HepG2 (cell line): ENCODE results near the gene ACTL8.

Experiments used
- KDM4B ChIP-seq: sonication (generic); formaldehyde crosslinking; IDR thresholded peaks from 2 replicates; pipeline ENCODE4 v1.4.0; 2020; ENCODE audit warnings: missing genetic modification reagents
- KDM5A ChIP-seq: fragments of 200-600 bp; sonication (generic); IDR thresholded peaks from 2 replicates; pipeline ENCODE4 v1.7.0; 2018; ENCODE audit warnings: antibody characterized with exemption, mild to moderate bottlenecking, low read length, borderline replicate concordance
- MAX ChIP-seq: IDR thresholded peaks from 2 replicates; pipeline ENCODE4 v1.6.1; 2012; ENCODE audit warnings: inconsistent platforms
- MXI1 ChIP-seq: IDR thresholded peaks from 3 replicates; pipeline ENCODE4 v1.6.1; 2012; ENCODE audit warnings: low read depth, low read length, inconsistent platforms, borderline replicate concordance
- NPAS2 ChIP-seq: sonication (generic); formaldehyde crosslinking; IDR thresholded peaks from 2 replicates; pipeline ENCODE4 v1.8.0; 2022; ENCODE audit warnings: mild to moderate bottlenecking, missing genetic modification reagents, borderline replicate concordance
- PBX2 ChIP-seq: IDR thresholded peaks from 2 replicates; pipeline ENCODE4 v1.6.1; 2016; ENCODE audit warnings: control low read depth
- POLR2A ChIP-seq, 2 experiments: IDR thresholded peaks; 2 replicates each; pipeline ENCODE4 v1.6.1; 2011; ENCODE audit warnings: low read depth in 2 of 2, low read length in 2 of 2, mild to moderate bottlenecking in 1 of 2, moderate library complexity in 1 of 2; ENCODE audit not compliant: insufficient read depth in 1 of 2
- SUZ12 ChIP-seq: fragments of 150-350 bp; IDR thresholded peaks from 2 replicates; pipeline ENCODE4 v1.6.1; 2014; ENCODE audit warnings: low read depth, low read length
- TOPORS ChIP-seq: sonication (generic); formaldehyde crosslinking; IDR thresholded peaks from 2 replicates; pipeline ENCODE4 v1.8.0; 2023; ENCODE audit warnings: mild to moderate bottlenecking, missing genetic modification reagents
- ZBTB33 ChIP-seq: sonication (generic); formaldehyde crosslinking; IDR thresholded peaks from 2 replicates; pipeline ENCODE4 v1.4.0; 2020; ENCODE audit warnings: missing genetic modification reagents
- ZNF543 ChIP-seq: sonication (generic); formaldehyde crosslinking; IDR thresholded peaks from 2 replicates; pipeline ENCODE4 v1.4.0; 2020; ENCODE audit warnings: mild to moderate bottlenecking, missing genetic modification reagents
- ZNF639 ChIP-seq: conservative IDR thresholded peaks from 2 replicates; pipeline ENCODE4 v1.6.1; 2018; ENCODE audit warnings: missing genetic modification reagents
- ZNF768 ChIP-seq: sonication (generic); formaldehyde crosslinking; IDR thresholded peaks from 2 replicates; pipeline ENCODE4 v1.4.0; 2020; ENCODE audit warnings: missing genetic modification reagents
- TF ChIP-seq, protein P1 (sequence below): sonication (generic); formaldehyde crosslinking; IDR thresholded peaks from 2 replicates; pipeline ENCODE4 v1.5.0; 2020; ENCODE audit warnings: mild to moderate bottlenecking, missing genetic modification reagents, moderate library complexity

DNA sequence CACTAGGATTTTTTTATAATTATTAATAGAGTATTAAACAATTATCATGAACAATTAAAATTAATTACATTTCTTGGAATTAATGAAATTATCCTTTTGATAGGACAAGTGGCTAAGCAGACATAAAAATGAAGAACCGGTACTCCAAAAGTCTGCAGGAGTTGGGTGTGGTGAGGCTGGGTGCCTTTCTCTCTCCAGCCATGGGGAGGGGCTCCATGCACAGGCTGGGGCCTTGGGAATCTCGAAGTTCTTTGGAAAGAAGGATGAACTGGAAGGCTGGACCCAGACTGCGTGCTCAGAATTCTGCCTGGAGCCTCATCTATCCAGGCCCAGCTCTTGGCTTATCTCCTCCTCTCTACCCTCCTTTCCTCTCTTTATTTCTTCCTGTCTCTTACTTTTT, 94.1 kb downstream of the ACTL8 start:
- TF ChIP-seq POLR2A (IDR thresholded peaks at IDR 0.05; ENCODE audit: insufficient read depth in 1 of 2, low read depth in 2 of 2, low read length in 2 of 2), result no peak
- TF ChIP-seq MXI1, result no peak
- TF ChIP-seq PBX2, result no peak
- TF ChIP-seq MAX, result no peak
- TF ChIP-seq ZNF639, result no peak
- no peak for TF ChIP-seq ZNF543 (CRISPR knock-in tag)
- TF ChIP-seq TOPORS, result no peak
- no peak for TF ChIP-seq KDM4B
- TF ChIP-seq, protein P1, sequence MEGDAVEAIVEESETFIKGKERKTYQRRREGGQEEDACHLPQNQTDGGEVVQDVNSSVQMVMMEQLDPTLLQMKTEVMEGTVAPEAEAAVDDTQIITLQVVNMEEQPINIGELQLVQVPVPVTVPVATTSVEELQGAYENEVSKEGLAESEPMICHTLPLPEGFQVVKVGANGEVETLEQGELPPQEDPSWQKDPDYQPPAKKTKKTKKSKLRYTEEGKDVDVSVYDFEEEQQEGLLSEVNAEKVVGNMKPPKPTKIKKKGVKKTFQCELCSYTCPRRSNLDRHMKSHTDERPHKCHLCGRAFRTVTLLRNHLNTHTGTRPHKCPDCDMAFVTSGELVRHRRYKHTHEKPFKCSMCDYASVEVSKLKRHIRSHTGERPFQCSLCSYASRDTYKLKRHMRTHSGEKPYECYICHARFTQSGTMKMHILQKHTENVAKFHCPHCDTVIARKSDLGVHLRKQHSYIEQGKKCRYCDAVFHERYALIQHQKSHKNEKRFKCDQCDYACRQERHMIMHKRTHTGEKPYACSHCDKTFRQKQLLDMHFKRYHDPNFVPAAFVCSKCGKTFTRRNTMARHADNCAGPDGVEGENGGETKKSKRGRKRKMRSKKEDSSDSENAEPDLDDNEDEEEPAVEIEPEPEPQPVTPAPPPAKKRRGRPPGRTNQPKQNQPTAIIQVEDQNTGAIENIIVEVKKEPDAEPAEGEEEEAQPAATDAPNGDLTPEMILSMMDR (CRISPR knock-in tag), result peak; percentile 40
- TF ChIP-seq SUZ12, result no peak
- no peak for TF ChIP-seq ZBTB33 (CRISPR knock-in tag)
- no peak for TF ChIP-seq ZNF768 (CRISPR knock-in tag)
- no peak for TF ChIP-seq NPAS2 (CRISPR knock-in tag)
- no peak for TF ChIP-seq KDM5A
